HepG2 (cell line): ENCODE results near the gene SPTAN1.

Experiments used
- ELF4 ChIP-seq: sonication (generic); formaldehyde crosslinking; IDR thresholded peaks from 2 replicates; pipeline ENCODE4 v1.5.0; 2020; ENCODE audit warnings: missing genetic modification reagents, mild to moderate bottlenecking, moderate library complexity, borderline replicate concordance
- NR2C2 ChIP-seq: sonication (generic); formaldehyde crosslinking; IDR thresholded peaks from 2 replicates; pipeline ENCODE4 v1.4.0; 2020; ENCODE audit warnings: missing genetic modification reagents, mild to moderate bottlenecking, moderate library complexity, borderline replicate concordance
- TP53 ChIP-seq: sonication (generic); formaldehyde crosslinking; conservative IDR thresholded peaks from 2 replicates; pipeline ENCODE4 v1.4.0; 2020; ENCODE audit warnings: missing genetic modification reagents
- YY1 ChIP-seq: IDR thresholded peaks from 2 replicates; pipeline ENCODE4 v1.6.1; 2011; ENCODE audit warnings: low read length, low read depth, moderate library complexity, mild to moderate bottlenecking; ENCODE audit not compliant: insufficient read depth, insufficient replicate concordance
- ZNF251 ChIP-seq: sonication (generic); formaldehyde crosslinking; IDR thresholded peaks from 2 replicates; pipeline ENCODE4 v1.9.0; 2021; ENCODE audit warnings: mild to moderate bottlenecking, missing genetic modification reagents
- TF ChIP-seq, protein P1 (sequence below), 2 experiments: sonication (generic) in 1 of 2; formaldehyde crosslinking in 1 of 2; IDR thresholded peaks; 2 replicates each; pipeline versions ENCODE4 v1.5.1 to v1.6.1; 2011 to 2020; ENCODE audit warnings: borderline replicate concordance in 1 of 2, low read depth in 1 of 2, low read length in 1 of 2, mild to moderate bottlenecking in 1 of 2, missing genetic modification reagents in 1 of 2, moderate library complexity in 1 of 2
- TF ChIP-seq, protein P2 (sequence below): sonication (generic); formaldehyde crosslinking; IDR thresholded peaks from 2 replicates; pipeline ENCODE4 v1.5.0; 2020; ENCODE audit warnings: mild to moderate bottlenecking, missing genetic modification reagents, borderline replicate concordance

DNA sequence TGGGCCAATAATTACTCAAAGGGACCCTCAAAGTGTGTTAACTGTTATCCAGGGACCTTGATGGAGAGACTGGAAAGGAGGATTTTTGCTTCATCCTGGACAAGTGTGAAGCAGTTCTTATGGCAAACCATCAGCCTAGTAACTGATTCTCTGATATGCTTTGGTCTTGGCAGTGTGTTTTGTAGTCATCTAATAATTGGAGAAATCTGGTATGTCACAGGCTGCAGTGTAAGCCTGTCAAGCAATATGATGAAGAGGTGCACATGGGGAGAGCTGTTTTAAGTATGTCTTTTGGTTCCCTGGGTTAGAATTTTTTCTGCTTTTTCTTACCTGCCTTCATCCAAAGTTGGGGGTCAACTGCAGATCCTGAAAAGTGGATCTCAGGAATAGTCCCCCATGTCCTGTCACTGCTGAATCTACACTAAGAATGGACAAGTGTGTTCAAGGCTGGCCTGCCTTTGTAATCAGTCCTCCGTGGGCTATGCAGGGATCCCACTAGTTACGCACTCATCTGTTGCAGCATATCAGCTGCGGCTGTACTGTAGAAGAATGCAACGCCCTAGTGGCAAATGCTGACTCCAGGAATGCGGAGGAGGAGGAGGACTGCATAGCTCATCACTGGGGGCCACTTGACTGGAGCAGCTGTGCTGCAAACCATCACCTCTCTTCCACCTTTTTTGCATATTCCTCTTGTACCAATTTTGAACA is 1.9 kb downstream of the SPTAN1 start:
- TF ChIP-seq YY1, result no peak
- no peak for TF ChIP-seq ELF4 (CRISPR knock-in tag)
- TF ChIP-seq, protein P1, sequence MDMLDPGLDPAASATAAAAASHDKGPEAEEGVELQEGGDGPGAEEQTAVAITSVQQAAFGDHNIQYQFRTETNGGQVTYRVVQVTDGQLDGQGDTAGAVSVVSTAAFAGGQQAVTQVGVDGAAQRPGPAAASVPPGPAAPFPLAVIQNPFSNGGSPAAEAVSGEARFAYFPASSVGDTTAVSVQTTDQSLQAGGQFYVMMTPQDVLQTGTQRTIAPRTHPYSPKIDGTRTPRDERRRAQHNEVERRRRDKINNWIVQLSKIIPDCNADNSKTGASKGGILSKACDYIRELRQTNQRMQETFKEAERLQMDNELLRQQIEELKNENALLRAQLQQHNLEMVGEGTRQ (IDR thresholded peaks at IDR 0.05; ENCODE audit: low read depth, low read length), result no peak
- TF ChIP-seq, protein P1 (CRISPR knock-in tag; IDR thresholded peaks at IDR 0.05; ENCODE audit: borderline replicate concordance), result no peak
- TF ChIP-seq NR2C2 (CRISPR knock-in tag), result no peak
- TF ChIP-seq TP53 (CRISPR knock-in tag), result no peak
- TF ChIP-seq, protein P2, sequence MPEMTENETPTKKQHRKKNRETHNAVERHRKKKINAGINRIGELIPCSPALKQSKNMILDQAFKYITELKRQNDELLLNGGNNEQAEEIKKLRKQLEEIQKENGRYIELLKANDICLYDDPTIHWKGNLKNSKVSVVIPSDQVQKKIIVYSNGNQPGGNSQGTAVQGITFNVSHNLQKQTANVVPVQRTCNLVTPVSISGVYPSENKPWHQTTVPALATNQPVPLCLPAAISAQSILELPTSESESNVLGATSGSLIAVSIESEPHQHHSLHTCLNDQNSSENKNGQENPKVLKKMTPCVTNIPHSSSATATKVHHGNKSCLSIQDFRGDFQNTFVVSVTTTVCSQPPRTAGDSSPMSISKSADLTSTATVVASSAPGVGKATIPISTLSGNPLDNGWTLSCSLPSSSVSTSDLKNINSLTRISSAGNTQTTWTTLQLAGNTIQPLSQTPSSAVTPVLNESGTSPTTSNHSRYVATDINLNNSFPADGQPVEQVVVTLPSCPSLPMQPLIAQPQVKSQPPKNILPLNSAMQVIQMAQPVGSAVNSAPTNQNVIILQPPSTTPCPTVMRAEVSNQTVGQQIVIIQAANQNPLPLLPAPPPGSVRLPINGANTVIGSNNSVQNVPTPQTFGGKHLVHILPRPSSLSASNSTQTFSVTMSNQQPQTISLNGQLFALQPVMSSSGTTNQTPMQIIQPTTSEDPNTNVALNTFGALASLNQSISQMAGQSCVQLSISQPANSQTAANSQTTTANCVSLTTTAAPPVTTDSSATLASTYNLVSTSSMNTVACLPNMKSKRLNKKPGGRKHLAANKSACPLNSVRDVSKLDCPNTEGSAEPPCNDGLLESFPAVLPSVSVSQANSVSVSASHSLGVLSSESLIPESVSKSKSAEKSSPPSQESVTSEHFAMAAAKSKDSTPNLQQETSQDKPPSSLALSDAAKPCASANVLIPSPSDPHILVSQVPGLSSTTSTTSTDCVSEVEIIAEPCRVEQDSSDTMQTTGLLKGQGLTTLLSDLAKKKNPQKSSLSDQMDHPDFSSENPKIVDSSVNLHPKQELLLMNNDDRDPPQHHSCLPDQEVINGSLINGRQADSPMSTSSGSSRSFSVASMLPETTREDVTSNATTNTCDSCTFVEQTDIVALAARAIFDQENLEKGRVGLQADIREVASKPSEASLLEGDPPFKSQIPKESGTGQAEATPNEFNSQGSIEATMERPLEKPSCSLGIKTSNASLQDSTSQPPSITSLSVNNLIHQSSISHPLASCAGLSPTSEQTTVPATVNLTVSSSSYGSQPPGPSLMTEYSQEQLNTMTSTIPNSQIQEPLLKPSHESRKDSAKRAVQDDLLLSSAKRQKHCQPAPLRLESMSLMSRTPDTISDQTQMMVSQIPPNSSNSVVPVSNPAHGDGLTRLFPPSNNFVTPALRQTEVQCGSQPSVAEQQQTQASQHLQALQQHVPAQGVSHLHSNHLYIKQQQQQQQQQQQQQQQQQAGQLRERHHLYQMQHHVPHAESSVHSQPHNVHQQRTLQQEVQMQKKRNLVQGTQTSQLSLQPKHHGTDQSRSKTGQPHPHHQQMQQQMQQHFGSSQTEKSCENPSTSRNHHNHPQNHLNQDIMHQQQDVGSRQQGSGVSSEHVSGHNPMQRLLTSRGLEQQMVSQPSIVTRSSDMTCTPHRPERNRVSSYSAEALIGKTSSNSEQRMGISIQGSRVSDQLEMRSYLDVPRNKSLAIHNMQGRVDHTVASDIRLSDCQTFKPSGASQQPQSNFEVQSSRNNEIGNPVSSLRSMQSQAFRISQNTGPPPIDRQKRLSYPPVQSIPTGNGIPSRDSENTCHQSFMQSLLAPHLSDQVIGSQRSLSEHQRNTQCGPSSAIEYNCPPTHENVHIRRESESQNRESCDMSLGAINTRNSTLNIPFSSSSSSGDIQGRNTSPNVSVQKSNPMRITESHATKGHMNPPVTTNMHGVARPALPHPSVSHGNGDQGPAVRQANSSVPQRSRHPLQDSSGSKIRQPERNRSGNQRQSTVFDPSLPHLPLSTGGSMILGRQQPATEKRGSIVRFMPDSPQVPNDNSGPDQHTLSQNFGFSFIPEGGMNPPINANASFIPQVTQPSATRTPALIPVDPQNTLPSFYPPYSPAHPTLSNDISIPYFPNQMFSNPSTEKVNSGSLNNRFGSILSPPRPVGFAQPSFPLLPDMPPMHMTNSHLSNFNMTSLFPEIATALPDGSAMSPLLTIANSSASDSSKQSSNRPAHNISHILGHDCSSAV (CRISPR knock-in tag), result no peak
- TF ChIP-seq ZNF251 (CRISPR knock-in tag), result no peak
